ENCODE data around the gene DNAJC3.
A peak's percentile ranks its signal among the peaks of the same experiment; 100 is the strongest.
"Not testable (repeated sequence)": the region's sequence is repeated elsewhere in the genome, so short reads cannot be mapped to it uniquely, and the experiment has no call there.

The DNAJC3 gene

DNA sequence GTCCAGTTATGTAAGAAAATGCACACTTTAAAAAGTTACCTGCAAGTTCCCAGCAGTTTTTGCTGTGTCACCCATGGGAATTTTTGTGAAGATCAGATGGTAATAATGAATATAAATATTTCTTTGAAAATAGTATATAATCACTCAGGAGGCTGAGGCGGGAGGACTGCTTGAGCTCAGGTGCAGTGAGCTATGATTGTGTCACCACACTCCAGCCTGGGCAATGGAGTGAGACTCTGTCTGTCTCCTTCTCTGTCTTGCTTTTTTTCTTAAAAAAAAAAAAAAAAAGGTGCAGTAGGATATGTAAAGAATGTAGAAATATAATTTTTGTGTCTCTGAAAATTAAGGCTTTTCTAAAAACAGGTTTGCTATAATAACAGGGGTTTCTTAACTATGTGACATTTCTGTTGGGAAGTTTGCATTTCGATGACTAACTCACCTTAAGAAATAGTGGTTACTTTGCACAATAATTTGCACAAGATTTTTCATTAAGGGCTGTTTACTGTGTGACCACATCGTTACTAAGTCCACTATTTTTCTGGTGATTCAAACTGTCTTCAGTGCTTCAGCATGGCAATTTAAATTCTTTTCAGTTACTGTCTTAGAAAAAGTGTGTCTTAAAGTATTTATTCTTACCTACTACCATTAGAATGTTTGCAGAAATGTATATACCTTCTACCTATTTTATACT is 37.3 kb downstream of the DNAJC3 start:
- DNase-seq (ENCODE audit: low read depth in 2 of 2): peak; percentile 32 to 34

DNA sequence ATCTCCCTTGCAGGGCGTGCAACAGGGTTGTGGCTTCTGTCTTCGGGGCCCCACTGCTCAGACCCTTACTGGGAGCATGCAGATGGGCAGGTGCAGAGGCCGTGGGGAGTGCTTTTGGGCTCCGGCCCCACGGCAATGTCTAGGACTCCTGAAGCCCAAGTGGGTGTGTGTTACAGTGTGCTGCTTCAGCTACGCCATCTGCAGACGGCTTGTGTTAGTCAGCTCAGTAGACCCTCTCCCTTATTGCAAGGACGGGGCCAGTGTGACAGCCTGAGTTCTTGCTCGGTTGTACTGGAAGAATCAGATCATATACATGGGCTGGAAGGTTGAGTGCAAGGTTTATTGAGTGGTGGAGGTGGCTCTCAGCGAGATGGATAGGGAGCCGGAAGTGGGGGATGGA is 39.3 kb downstream of the DNAJC3 start:
- DNase-seq (ENCODE audit: low read depth in 2 of 2): no peak

DNA sequence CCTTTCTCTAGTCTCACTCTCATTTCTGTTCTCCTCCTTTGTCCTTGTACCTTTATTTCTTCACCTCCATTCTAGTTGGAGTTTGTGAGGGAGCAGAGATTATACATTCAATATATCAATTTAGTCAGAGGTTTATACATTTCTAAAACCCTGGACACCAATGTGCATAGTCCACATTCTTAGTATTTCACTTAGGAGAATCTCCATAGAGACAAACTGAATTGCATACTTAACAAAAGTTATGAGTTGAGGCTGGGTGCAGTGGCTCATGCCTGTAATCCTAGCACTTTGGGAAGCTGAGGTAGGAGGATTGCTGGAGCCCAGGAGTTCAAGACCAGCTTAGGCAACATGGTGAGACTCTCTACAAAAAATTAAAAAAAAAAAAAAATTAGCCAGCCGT is 45.3 kb downstream of the DNAJC3 start:
- no peak for DNase-seq (ENCODE audit: low read depth in 2 of 2)

DNA sequence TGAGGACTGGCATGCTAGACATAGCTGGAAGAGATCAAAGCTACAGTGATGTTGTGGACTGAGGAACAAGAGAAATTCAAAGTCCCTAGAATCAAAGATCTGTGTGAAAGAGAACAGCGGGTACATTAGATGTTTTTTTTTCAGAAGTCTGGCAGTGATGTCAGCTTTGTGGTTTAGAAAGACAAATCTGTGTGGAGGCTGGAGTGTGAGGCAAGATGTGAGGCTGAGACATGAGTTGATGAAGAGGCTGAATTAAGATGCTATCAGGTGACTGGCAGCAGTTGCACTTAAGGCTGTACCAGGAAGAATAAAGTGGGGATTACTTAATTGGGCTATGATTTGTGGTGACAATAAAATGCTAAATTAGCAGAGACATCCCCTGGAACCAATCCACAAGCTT is 46.5 kb downstream of the DNAJC3 start:
- DNase-seq (ENCODE audit: low read depth in 2 of 2): no peak

DNA sequence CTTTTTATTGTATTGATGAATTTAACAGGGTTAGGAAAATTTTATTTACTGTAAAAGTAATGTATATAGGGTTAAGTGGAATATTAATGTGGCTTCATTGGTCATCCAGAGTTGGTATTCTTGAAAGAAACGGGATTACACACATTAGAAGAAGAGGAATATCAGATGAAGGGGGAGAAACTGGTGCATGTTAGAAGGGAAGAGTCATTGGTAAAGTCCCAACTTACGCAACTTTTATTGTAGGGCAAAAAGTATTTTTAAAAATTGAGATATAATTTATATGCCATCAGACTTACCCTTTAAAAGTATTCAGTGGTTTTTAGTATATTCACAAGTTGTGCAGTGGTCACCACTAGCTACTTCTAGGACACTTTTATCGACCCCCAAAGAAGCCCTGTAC is 47.3 kb downstream of the DNAJC3 start:
- no peak for DNase-seq (ENCODE audit: low read depth in 2 of 2)

DNA sequence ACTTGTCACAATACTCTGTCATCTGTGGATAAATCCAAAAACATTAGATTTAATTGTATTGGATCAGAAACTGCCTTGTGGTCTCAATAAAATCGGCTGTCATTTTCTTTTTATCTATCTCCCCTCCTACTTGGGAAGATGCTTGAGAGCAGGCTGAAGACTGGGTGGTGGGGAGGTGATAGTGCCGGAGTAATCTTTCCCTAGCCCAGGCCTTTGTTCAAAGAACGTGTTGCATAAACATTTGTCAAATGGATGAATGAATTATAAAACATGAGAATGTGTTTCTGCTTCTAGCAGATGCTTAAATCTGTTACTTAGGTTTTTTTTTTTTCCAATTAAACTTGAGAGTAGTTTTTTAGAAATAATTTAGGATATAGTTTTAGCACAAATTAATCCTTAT is 49.9 kb downstream of the DNAJC3 start:
- DNase-seq (ENCODE audit: low read depth in 2 of 2): no peak

DNA sequence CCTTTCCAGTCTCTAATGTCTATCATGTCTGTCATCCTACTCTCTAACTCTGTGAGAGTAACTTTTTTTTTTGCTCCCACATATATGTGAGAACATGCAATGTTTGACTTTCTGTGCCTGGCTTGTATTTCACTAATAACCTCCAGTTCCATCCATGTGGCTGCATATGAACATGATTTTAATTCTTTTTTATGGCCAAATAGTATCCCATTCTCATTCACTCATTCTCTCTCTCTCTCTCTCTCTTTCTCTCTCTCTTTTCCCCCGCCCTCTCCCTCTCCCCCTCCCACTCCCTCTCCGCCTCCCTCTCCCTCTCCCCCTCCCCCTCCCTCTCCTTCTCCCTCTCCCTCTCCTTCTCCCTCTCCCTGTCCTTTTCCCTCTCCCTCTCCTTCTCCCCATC is 52.0 kb downstream of the DNAJC3 start:
- DNase-seq (ENCODE audit: low read depth in 2 of 2): no peak

DNA sequence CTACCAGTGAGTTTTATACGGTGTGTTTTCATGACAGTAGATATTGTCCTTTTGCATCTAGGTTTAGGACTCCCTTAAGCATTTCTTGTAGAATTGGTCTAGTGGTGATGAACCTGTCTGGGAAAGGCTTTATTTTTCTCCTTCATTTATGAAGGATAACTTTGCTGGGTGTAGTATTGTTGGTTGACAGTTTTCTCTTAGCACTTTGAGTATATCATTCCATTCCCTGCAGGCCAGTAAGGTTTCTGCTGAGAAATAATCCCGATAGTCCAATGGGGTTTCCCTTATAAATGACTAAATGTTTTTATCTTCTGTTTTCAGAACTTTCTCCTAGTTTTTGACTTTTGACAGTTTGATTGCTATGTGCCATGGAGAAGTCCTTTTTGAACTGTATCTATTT is 57.2 kb downstream of the DNAJC3 start:
- DNase-seq (ENCODE audit: low read depth in 2 of 2): no peak

DNA sequence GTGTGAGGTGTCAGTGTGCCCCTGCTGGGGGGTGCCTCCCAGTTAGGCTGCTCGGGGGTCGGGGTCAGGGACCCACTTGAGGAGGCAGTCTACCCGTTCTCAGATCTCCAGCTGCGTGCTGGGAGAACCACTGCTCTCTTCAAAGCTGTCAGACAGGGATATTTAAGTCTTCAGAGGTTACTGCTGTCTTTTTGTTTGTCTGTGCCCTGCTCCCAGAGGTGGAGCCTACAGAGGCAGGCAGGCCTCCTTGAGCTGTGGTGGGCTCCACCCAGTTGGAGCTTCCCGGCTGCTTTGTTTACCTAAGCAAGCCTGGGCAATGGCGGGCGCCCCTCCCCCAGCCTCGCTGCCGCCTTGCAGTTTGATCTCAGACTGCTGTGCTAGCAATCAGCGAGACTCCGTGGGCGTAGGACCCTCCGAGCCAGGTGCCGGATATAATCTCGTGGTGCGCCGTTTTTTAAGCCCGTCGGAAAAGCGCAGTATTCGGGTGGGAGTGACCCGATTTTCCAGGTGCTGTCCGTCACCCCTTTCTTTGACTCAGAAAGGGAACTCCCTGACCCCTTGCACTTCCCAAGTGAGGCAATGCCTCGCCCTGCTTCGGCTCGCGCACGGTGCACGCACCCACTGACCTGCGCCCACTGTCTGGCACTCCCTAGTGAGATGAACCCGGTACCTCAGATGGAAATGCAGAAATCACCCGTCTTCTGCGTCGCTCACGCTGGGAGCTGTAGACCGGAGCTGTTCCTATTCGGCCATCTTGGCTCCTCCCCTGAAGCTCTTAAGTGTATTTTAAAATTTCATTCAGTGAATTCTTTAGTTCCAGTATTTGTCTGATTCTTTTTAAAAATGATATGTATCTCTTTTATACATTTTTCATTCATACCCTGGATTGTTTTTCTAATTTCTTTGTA is 63.4 kb downstream of the DNAJC3 start:
- DNase-seq (ENCODE audit: low read depth in 2 of 2): not testable (repeated sequence)

DNA sequence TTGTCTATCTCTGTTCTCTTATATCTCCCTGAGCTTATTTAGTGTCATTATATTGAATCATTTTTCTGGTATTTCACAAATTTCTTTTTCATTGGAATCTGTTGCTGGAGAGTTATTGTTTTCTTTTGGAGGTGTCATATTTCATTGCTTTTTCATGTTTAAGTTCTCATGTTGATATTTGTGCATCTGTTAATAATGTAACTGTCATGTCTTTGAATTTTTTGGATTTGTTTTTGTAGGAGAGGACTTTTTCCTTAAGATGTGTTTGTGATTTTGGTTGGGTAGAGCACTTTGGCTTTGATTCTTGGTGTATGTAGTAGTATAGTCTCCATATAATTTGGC is 64.0 kb downstream of the DNAJC3 start:
- DNase-seq (ENCODE audit: low read depth in 2 of 2): no peak

DNA sequence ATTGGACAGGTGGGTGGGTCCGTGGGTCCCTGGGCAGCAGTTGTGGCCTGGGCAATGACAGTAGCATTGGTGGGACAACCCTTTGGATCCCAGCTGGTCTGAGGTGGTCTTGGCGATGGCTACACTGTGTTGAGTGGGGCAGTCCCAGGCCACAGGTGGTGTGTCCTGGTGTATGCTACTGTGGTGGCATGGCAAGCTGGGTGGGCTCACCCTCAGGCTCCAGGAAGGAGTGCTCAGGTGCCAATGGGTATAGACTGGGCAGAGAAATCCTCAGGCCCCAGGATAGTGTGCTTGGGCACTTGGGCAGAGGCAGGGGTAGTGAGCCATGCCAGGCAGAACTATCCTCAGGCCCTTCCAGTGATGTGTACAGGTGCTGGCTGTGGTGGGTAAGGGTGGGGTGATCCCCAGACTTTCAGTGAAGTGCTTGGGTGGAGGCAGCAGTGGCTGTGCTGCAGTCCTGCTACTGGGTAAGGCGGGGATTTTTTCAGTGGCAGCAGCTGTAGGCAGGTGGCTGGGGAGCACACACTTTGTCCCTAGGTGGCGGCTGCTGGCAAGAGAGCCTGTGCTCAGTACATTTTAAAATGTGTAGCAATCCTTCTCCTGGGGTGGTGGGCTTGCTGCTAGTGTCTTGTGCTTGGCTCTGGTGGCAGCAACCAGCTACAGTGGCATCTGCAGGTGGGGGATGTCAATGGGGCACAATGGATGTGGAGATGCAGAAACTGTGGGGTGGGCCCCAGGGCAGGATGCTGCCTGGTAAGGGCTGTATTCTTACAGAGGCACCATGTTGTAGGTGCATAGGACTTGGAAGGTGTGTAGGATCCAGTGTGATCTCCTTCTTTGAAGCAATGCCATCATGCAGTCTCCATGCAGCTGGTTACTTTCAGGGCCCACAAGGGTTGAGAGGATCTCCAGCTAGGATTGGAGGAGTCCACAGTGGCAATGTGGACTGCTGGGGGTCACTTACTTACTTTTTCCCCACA is 64.9 kb downstream of the DNAJC3 start:
- DNase-seq (ENCODE audit: low read depth in 2 of 2): no peak

DNA sequence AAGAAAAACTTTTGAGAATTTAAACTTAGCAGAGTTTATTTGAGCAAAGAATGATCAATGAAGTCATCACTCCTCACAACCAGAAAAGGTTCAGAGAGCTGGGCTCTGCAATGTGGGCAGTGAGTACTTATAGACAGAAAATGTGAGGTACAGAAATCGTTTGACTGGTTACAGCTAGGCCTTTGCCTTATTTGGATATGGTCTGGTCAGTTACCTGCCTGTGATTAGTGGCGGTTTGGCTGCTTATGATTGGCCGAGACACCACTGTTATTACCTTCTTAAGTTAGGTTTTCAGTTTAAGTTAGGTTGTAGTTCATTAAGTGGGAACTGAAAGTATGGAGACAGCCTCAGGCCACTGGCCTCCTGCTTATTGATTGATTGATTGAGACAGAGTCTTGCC is 66.3 kb downstream of the DNAJC3 start:
- no peak for DNase-seq (ENCODE audit: low read depth in 2 of 2)

DNA sequence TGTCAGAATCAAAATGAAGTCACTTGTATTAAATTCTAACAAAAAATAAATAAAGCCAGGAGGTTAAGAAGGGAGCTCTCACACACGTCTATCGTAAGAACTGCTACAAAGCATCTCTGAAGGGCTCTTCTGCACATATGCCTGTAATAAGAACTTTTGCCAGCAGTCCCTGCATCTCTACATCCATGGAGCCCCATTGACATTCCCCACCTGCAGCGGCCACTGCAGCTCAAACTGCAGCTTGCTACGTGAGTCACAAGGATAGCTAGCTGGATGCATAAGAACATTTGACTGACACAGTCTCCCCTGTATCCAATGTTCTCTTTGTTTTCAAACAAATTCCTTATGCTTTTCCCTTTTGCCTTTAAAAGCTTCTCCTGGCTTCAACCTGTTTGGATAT is 68.3 kb downstream of the DNAJC3 start:
- DNase-seq (ENCODE audit: low read depth in 2 of 2): no peak

DNA sequence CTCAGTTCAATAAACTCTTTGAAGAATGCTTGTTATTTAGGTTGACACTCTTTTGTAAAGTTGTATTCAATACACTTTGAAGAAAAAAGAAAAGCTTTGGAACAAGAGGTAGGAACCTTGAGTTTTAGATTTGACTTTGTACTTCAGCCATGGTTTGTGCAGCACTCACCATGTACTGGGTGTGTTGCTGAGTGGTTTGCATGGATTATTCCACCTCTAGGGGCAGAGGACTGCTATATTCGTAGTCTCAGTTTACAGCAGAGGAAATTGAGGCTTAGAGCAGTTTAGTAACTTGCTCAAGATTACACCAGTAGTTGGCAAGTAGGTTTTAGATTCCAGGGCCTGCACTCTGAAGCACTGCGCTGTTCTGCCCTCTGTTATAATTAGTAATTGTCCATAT is 68.8 kb downstream of the DNAJC3 start:
- no peak for DNase-seq (ENCODE audit: low read depth in 2 of 2)

DNA sequence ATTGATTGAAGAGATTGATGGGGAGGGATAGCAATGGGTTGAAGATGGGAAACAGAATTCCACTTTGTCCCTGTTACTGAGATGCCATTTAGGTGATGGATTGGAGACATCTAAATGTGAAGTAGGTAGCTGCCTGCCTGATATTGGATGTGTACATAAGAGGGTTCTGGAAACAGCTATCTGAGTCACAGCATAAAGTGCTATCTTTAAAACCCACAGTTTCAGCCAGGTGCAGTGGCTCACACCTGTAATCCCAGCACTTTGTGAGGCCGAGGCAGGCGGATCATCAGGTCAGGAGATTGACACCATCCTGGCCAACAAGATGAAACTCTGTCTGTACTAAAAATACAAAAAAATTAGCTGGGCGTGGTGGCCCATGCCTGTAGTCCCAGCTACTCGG is 72.6 kb downstream of the DNAJC3 start:
- no peak for DNase-seq (ENCODE audit: low read depth in 2 of 2)

DNA sequence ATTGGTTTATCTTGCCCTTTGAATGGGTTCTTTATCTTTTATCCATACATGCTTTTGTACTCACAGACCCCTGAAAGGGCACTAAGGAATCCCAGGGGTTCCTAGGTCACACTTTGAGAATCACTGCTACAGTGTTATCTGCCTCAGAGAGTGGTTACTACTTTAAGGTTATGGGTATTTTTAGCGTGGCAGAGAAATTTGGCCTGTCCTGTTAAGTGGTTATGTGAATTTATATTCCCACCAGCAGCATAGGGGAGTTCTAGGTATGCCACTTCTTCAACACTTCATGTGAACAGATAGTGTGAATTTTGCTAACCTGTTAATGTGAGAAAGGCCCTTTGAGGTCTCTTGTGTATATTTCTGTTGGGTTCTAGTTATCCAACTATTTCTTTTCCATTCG is 75.7 kb downstream of the DNAJC3 start:
- no peak for DNase-seq (ENCODE audit: low read depth in 2 of 2)

DNA sequence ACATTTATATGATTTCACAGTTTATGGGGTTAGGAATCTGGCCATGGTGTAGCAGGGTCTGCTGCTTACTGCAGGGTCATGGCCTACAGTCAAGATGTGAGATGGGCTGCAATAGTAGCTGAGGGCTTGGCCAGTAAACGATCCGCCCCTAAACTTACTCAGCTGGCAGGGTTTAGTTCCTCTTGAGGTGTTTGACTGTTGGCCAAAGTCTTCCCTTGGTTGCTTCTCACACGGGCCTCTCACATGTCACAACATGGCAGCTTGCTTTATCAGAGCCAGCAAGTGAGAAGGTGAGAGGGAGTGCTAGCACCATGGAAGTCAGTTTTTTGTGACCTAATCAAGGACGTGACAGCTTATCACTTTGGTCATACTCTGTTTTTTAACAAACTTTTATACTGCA is 77.1 kb downstream of the DNAJC3 start:
- DNase-seq (ENCODE audit: low read depth in 2 of 2): no peak

DNA sequence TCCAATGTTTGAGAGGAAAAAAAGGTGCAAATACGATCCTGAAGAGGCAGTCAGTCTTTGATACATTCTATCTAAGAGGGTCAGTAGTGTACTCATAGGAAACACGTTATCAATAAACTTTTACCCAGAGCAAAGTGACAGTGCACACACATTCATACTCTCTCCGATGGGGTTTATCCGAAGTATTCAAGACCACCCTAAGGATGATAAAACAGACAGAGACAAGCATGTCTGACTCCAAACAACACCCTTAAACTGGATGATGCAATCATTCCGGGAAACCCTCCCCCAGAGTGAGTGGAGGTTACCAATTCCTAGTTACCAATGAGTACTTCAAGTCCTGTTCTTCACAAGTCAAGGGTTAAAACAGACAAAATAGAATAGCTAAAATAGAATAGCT is 79.1 kb downstream of the DNAJC3 start:
- DNase-seq (ENCODE audit: low read depth in 2 of 2): peak in 1 of 2 experiments; percentile 1

DNA sequence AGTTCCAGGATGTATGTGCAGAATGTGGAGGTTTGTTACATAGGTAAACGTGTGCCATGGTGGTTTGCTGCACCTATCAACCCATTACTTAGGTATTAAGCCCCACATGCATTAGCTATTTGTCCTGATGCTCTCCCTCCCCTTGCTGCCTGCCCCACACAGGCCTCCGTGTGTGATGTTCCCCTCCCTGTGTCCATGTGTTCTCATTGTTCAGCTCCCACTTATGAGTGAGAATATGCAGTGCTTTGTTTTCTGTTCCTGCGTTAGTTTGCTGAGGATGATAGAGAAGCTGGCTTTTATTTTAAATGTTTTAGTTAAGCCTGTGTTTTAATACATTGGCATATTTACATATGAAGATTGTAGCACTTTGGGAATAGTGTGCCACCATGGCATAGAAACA is 85.7 kb downstream of the DNAJC3 start:
- not testable (repeated sequence) for DNase-seq (ENCODE audit: low read depth in 2 of 2)

DNA sequence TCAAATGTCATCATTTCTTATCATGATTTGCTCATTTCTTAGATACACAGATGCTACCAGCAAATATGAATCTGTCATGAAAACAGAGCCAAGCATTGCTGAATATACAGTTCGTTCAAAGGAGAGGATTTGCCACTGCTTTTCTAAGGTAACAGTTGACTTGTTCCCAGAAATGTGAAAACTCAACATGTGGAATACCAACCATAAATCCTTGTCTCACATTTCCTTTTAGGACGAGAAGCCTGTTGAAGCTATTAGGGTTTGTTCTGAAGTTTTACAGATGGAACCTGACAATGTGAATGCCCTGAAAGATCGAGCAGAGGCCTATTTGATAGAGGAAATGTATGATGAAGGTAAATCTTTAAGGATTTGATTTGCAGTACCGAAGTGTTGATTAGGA is 86.7 kb downstream of the DNAJC3 start:
- DNase-seq (ENCODE audit: low read depth in 2 of 2): no peak

DNA sequence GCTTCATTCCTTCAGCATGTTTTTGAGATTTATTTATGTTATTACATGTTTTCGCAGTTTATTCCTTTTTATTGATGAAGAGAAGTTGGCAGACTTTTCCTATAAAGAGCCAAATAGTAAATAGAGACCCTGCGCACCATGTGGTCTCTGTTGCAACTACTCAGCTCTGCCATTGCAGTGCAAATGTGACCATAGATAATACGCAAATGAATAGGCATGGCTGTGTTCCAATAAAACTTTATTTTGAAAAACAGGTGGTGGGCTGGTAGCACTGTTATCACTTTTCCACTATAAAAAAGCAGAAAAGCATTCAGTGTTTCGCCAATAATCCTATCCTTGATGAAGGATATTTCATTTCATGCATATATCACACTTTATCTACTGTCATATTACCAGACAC is 95.0 kb downstream of the DNAJC3 start:
- no peak for DNase-seq (ENCODE audit: low read depth in 2 of 2)

DNA sequence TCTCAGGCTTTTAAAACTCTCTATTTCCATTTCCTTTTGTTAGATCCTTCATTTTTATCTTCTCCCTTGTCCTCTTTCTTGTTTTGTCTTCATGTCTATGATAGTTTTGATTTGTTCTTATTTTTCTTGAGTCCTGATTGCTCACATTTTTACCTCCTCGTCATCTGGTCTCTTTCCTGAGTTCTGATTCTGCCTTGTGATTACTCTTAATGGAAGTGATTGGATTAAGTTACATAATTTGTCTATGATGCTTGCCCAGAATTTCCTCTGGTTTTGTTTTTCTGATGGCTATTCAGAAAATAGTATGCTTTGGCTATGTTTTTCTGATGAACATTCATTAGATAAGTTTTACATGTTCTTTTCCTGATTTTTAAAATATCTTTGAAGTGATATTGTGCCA is 102.6 kb downstream of the DNAJC3 start:
- no peak for DNase-seq (ENCODE audit: low read depth in 2 of 2)
